Mucosa of descending colon (tissue), 3 donors: Measurements from ENCODE around the gene PEX11G. TPM values are rescaled to one million over a fixed set of nuclear protein-coding genes. Genes with fewer than 3 reads are reported as not detected.

ENCODE experiments used
- ATAC-seq: fragments of 200-7000 bp; cut with Tn5 transposase; one replicate; pipeline ENCODE4 v1.9.1; 2020; ENCODE audit warnings: mild to moderate bottlenecking, moderate library complexity
- DNase-seq, 3 donors: peaks; one replicate each; pipeline ENCODE4 v3.0.0-alpha.2; 2020
- H3K36me3 ChIP-seq: fragments of 200-600 bp; one replicate; pipeline ENCODE4 v1.8.0; 2021; ENCODE audit warnings: low read depth, mild to moderate bottlenecking
- H3K4me1 ChIP-seq: fragments of 200-600 bp; one replicate; pipeline ENCODE4 v1.8.0; 2021; ENCODE audit warnings: low read depth, mild to moderate bottlenecking
- H3K4me3 ChIP-seq: fragments of 200-600 bp; one replicate; pipeline ENCODE4 v1.8.0; 2021; ENCODE audit warnings: mild to moderate bottlenecking
- H3K9me3 ChIP-seq: fragments of 200-600 bp; one replicate; pipeline ENCODE4 v1.8.0; 2021; ENCODE audit warnings: mild to moderate bottlenecking
- CTCF ChIP-seq: fragments of 200-600 bp; IDR thresholded peaks from one replicate; pipeline ENCODE4 v1.8.0; 2022; ENCODE audit warnings: antibody characterized with exemption, mild to moderate bottlenecking
- intact Hi-C, 2 donors: fragments of 100-400 bp; cut with DNase I in 1 of 2; cut with micrococcal nuclease in 1 of 2; formaldehyde crosslinking; loops; one replicate each; pipeline versions ENCODE4 v1.11.0 to v1.11.1; 2022; cut with DNase I, micrococcal nuclease
- total RNA-seq, 3 donors: library from RNA; stranded (reverse); fragmentation: NEBNext Ultra II Directional in 2 of 3; extraction: Animal tissue kit (Norgen Biotek cat#: 25700) in 2 of 3; gene quantifications; one replicate each; pipeline versions ENCODE4 v1.2.1 to v1.2.4, GENCODE V29; 2021 to 2023
- donor health status: DM: no; HTN: no; CAD: no; lungs with moderate emphysema.
- donor health status: DM: no; HTN: no; CAD: no.
- donor health status: DM: no; HTN: yes; CAD: no.

The PEX11G gene
- total RNA-seq, 3 donors from 2014 or later: 4.0 to 9.5 (median 8.1) TPM

DNA sequence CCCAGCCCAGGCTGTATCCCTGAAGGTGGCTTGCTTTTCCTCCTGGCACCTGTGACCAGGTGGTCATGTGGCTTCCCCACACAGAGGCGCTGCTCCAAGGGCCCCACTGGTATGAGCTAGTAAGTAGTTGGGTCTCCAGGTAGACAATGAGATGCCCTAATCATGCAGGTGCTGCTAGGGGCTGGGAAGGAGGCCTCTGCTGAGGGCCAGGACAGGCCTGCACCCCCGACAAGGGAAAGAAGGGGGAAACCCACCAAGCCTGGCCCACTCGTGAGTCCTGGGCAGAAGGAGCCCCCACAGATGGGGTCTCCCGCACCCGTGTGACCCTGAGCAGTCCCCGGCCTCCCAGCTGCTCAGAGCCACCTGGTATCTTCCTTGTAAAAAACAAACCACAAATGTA, 13.2 kb downstream of the PEX11G start:
- H3K4me1 ChIP-seq: no peaks in the 10 kb centered on the region
- no peaks in the 10 kb centered on the region for H3K36me3 ChIP-seq
- DNase-seq (no peak), ATAC-seq (no peak)
- H3K4me3 ChIP-seq: no peak overlapping the region
- intact Hi-C loops: no loop called here
- no peaks in the 10 kb centered on the region for H3K9me3 ChIP-seq
- no peak for TF ChIP-seq CTCF

DNA sequence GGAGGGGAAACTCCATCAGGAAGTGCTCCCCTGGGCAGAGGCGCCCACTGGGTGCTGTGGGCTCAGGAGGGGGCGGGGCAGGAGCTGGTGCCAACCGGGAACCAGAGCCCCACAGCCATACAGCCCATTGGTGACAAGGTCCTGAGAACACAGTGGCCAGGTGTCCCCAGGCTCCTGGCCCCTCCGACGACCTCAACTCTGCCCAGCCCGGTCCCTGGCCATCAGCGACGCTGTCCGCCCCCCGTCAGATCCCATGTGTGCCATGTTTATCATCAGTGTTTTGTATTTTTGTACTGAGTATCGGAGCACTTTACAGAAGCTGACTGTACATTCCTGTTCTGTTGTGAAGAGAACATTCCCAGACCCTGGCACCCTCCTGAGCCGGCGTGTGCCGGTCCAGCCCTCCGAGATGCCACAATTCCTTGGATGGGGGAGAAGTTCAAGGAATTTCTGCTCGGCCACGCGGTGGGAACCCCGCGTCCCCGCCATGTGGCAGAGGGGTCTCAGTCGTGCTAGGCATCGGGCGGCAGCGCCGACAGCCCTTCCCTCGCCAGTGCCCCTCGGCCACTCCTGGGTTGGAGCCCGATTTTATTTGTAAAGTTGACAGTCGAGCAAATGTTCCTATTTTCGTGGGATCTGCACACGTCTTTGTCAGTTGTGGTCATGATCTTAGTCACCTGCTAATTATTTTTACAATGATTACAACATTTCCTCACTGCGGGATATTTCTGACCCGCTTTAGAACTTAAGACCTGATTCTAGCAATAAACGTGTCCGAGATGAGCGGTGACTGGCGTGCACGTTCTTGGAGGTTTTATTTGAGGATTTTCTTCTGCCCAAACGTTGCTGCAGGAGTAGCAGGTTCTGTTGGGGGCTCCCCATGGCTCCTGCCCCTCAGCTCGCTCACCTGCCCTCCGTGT, 16.9 kb downstream of the PEX11G start:
- no peak for ATAC-seq
- TF ChIP-seq CTCF: no peak
- Histone ChIP-seq H3K9me3 (no peaks in the 10 kb centered on the region), H3K4me3 (no peak overlapping the region), H3K36me3 (no peaks in the 10 kb centered on the region), H3K4me1 (no peaks in the 10 kb centered on the region)
- intact Hi-C loops: no loop called here
- no peak for DNase-seq

GRCh38 chr19:7470540-7471305, 18.1 kb downstream of the PEX11G start:
- no peaks in the 10 kb centered on the region for H3K9me3 ChIP-seq
- no peak for TF ChIP-seq CTCF
- no peak for DNase-seq
- intact Hi-C loops: no loop called here
- ATAC-seq: no peak
- H3K36me3 ChIP-seq: no peaks in the 10 kb centered on the region
- no peaks in the 10 kb centered on the region for H3K4me1 ChIP-seq
- no peak overlapping the region for H3K4me3 ChIP-seq

DNA sequence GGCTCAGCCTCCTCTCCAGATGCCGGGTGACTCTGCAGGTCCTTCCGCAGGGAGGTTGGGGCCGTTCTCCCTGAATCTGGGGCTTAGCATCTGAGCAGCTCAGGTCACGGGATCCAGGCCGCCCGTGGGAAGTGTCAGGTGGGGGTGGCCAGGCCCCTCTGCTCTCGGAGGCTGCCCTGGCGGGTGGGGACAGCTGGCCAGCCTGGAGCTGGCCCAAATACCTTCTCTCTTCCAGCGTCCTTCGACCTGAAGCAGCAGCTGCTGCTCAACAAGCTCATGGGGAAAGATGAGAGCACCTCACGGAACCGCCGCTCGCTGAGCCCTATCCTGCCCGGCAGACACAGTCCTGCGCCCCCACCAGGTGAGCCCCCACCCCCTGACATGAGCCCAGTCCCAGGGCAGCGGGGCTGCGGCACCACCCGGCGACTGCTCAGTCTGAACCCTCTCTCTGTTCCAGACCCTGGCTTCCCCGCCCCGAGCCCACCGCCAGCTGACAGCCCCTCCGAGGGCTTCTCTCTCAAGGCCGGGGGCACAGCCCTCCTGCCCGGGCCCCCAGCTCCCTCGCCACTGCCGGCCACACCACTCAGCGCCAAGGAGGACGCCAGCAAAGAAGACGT, 19.1 kb downstream of the PEX11G start:
- H3K4me1 ChIP-seq: no peaks in the 10 kb centered on the region
- intact Hi-C loops: no loop called here
- no peak overlapping the region for H3K4me3 ChIP-seq
- no peaks in the 10 kb centered on the region for H3K36me3 ChIP-seq
- no peak for TF ChIP-seq CTCF
- H3K9me3 ChIP-seq: no peaks in the 10 kb centered on the region
- ATAC-seq (no peak), DNase-seq (no peak)

- no peaks in the 10 kb centered on the region for H3K36me3 ChIP-seq
Observed at GRCh38 chr19:7468840-7469239, 20.0 kb downstream of the PEX11G start.

More at GRCh38 chr19:7468840-7469239, 20.0 kb downstream of the PEX11G start:
- Histone ChIP-seq H3K9me3 (no peaks in the 10 kb centered on the region), H3K4me3 (no peak overlapping the region), H3K4me1 (no peaks in the 10 kb centered on the region)
- intact Hi-C loops: no loop called here
- no peak for ATAC-seq
- no peak for DNase-seq
- no peak for TF ChIP-seq CTCF
